ENCODE measurements around the gene SOCS3. TPM values are rescaled to one million over a fixed set of nuclear protein-coding genes. Genes with fewer than 3 reads are reported as not detected.
A peak's percentile ranks its signal among the peaks of the same experiment; 100 is the strongest.

The SOCS3 gene
- total RNA-seq, 1 donor from 2014 or later: 13.6 TPM

GRCh38 chr17:78343543-78344201, 16.2 kb downstream of the SOCS3 start:
- no peak for TF ChIP-seq CTCF (IDR thresholded peaks at IDR 0.05)
- peaks cover 21% of the 10 kb centered on the region for H3K4me1 Mint-ChIP-seq (ENCODE audit: low read depth)
- H3K27ac Mint-ChIP-seq (ENCODE audit: unreplicated experiment): peak overlapping the region; percentile 95
- no peak for DNase-seq (ENCODE audit: low spot score)
- H3K9me3 Mint-ChIP-seq (ENCODE audit: low read depth): no peaks in the 10 kb centered on the region
- no peak overlapping the region for H3K4me3 Mint-ChIP-seq (ENCODE audit: unreplicated experiment)
- H3K36me3 Mint-ChIP-seq (ENCODE audit: low read depth): no peaks in the 10 kb centered on the region
- no peaks in the 10 kb centered on the region for H3K27me3 Mint-ChIP-seq (ENCODE audit: low read depth)

GRCh38 chr17:78343187-78343542, 16.7 kb downstream of the SOCS3 start:
- H3K27ac Mint-ChIP-seq (ENCODE audit: unreplicated experiment): peak overlapping the region; percentile 95

GRCh38 chr17:78342449-78343186, 17.3 kb downstream of the SOCS3 start:
- Mint-ChIP-seq H3K27ac (ENCODE audit: unreplicated experiment) (peak overlapping the region; percentile 95), H3K4me3 (ENCODE audit: unreplicated experiment) (peak overlapping the region; percentile 22)

More at GRCh38 chr17:78343187-78343542, 16.7 kb downstream of the SOCS3 start:
- peaks cover 21% of the 10 kb centered on the region for H3K4me1 Mint-ChIP-seq (ENCODE audit: low read depth)
- peak overlapping the region; percentile 22 for H3K4me3 Mint-ChIP-seq (ENCODE audit: unreplicated experiment)
- TF ChIP-seq CTCF (IDR thresholded peaks at IDR 0.05): no peak
- no peaks in the 10 kb centered on the region for H3K9me3 Mint-ChIP-seq (ENCODE audit: low read depth)
- DNase-seq (ENCODE audit: low spot score): no peak
- H3K36me3 Mint-ChIP-seq (ENCODE audit: low read depth): no peaks in the 10 kb centered on the region
- no peaks in the 10 kb centered on the region for H3K27me3 Mint-ChIP-seq (ENCODE audit: low read depth)

GRCh38 chr17:78341559-78342448, 18.1 kb downstream of the SOCS3 start:
- DNase-seq (ENCODE audit: low spot score): no peak
- Mint-ChIP-seq H3K4me3 (ENCODE audit: unreplicated experiment) (no peak overlapping the region), H3K36me3 (ENCODE audit: low read depth) (no peaks in the 10 kb centered on the region), H3K4me1 (ENCODE audit: low read depth) (peaks cover 21% of the 10 kb centered on the region), H3K9me3 (ENCODE audit: low read depth) (no peaks in the 10 kb centered on the region), H3K27me3 (ENCODE audit: low read depth) (no peaks in the 10 kb centered on the region), H3K27ac (ENCODE audit: unreplicated experiment) (no peak overlapping the region)
- no peak for TF ChIP-seq CTCF (IDR thresholded peaks at IDR 0.05)

More at GRCh38 chr17:78342449-78343186, 17.3 kb downstream of the SOCS3 start:
- Mint-ChIP-seq H3K4me1 (ENCODE audit: low read depth) (peaks cover 21% of the 10 kb centered on the region), H3K27me3 (ENCODE audit: low read depth) (no peaks in the 10 kb centered on the region), H3K9me3 (ENCODE audit: low read depth) (no peaks in the 10 kb centered on the region), H3K36me3 (ENCODE audit: low read depth) (no peaks in the 10 kb centered on the region)
- no peak for TF ChIP-seq CTCF (IDR thresholded peaks at IDR 0.05)
- DNase-seq (ENCODE audit: low spot score): no peak

All from chondrocyte (in vitro differentiated cells).